GM15510 (cell line): Measurements from ENCODE around the gene PRR5.

ENCODE experiments used
- POLR2A ChIP-seq: IDR thresholded peaks from 3 replicates; pipeline ENCODE4 v1.6.1; 2011; ENCODE audit warnings: borderline replicate concordance; ENCODE audit not compliant: insufficient read length; ENCODE audit errors: extremely low read depth

PRR5 gene

DNA sequence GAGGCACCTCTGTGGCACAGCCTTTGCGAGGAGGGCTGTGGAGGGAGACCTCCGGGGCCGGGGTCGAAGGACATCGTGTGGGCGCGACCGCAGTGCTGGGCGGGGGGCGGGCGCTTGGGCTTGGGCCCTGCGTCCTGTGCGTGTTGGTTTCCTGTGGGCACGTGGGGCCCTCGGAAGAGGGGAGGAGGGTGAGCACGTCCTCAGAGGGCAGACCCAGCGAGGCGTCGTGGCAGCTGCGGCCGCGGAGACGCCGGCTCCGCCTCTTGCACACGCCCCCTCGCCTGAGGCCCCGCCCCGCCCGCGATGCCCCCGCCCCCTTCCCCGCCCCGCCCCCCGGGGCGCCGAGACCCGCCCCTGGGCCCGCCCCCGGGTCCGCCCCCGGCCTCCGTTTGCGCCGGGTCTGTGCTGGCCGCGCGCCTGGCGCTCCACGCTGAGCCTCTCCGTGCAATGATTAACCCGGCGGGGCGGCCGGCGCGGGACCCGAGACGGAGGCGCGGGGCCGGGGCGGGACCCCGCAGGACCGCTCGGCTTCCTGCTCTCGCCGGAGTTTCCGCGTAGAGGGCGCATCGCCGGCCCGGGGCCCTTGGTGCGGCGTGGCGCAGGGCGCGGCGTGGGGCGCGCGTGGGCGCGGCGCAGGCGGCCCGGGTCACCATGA is at the start of gene PRR5:
Gene PRR5, plus strand, starts transcription at position 381 of the 655 bp plus-strand sequence. Its CDS starts 271 bp downstream, at position 652.
- peak; percentile 32 for TF ChIP-seq POLR2A

GRCh38 chr22:44658311-44658953 is 43.6 kb upstream of the PRR5 start:
- TF ChIP-seq POLR2A = no peak

- no peak for TF ChIP-seq POLR2A
Measured at GRCh38 chr22:44659140-44659539, 42.9 kb upstream of the PRR5 start.

DNA sequence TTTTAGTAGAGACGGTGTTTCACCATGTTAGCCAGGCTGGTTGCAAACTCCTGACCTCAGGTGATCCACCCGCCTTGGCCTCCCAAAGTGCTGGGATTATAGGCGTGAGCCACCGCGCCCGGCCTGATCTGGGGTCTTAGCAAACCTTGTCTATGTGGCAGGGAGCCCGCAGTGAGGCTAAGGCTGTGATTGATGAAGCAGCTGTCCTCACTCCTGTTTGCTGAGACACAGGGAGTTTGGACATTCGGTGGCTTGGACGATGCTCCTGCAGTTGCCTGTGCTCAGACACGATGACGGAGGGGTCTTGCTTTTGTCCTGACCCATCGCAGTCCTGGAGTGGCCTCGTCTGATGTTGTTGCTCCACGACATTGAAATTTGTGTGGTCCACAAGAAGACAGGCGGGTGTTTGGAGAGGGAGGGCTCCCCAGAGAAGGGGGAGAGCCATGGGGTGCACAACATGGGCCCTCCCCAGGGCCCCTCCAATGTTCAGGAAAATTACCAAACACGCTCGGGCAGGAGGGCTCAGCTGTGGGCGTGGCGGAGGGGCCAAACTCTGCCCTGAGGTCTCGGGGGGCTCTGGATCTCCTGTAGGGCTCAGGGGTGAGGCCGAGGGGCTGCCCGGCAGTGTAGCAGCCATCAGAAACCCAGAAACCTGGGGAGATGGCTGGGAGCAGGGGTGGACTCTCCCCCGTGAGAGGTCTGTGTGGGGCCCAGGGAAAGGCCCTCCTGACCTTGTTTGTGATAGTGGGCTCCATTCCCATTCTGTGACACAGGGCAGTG is 41.8 kb upstream of the PRR5 start:
- no peak for TF ChIP-seq POLR2A

DNA sequence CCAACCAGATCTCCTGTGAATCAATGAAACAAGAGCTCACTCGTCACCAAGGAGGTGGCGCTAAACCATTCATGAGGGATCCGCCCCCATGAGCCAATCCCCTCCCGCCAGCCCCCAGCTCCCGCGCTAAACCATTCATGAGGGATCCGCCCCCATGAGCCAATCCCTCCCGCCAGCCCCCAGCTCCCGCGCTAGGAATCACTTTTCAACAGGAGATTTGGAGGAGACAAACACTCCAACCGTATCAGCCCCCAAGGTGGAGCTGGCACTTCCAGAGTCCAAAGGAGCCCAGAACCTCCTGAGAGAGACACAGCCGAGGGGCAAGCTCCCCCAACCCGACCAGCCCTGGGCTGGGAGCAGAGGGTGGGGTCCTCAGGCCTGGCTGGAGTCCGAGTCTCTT is 40.9 kb upstream of the PRR5 start:
- TF ChIP-seq POLR2A = no peak

DNA sequence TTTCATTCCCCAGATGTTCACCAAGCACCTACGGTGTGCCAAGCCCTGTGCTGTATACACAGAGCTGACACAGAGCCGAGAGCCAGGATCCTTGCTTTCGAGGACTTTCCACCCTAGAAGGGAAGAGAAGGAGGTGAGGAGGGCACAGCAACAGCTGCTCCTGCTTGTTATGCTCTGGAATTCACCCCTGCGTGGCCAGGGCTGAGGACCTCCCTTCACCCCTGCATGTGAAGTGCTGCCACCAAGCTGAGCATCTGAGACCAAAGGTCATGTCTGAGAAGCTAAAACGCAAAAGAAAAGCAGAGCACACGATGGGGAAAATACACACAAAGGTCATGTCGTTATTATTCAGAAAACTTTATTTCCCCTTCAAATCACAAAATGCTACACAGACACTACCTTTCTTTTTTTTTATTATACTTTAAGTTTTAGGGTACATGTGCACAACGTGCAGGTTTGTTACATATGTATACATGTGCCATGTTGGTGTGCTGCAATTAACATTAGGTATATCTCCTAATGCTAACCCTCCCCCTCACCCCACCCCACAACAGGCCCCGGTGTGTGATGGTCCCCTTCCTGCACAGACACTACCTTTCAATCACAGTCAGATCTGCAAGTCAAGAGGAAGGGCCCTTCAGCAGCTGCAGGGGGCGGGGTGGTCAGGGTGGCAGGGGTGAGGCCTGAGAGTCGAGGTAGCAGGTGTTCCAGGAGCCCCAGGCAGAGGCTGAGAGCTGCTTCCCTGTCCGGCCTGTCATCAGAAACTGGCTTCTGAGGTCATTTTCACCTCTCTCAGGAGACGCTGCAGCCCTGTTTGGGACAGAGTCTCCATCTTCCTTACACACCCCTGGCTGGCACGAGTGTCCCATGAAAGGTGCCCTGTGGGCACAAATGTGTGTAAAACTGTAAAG is 40.1 kb upstream of the PRR5 start:
- no peak for TF ChIP-seq POLR2A

- TF ChIP-seq POLR2A = no peak
Measured at GRCh38 chr22:44663256-44663999, 38.6 kb upstream of the PRR5 start.

- no peak for TF ChIP-seq POLR2A
Measured at GRCh38 chr22:44664149-44664548, 37.9 kb upstream of the PRR5 start.

GRCh38 chr22:44665115-44665514 is 36.9 kb upstream of the PRR5 start:
- no peak for TF ChIP-seq POLR2A

- no peak for TF ChIP-seq POLR2A
Measured at GRCh38 chr22:44666207-44666585, 35.8 kb upstream of the PRR5 start.

DNA sequence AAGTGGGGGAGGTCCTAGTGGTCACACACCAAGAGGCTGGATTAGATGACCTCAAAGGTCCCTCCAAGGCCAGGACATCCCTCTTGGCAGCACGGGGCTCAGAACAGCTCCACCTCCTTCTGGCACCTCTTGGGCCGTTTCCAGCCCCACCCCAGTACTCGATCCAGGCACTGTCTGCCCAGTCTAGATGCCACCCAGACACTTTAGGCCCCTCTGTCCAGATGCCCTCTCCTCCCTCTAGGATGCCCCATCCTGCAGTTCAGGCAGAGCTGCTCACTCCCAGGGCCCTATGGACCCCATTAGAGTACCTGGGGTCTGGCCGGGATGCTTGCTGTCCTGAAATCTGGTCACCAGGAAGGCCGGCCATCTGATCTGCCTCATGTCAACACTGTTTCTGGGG is 34.7 kb upstream of the PRR5 start:
- TF ChIP-seq POLR2A = no peak

- no peak for TF ChIP-seq POLR2A
Measured at GRCh38 chr22:44667829-44668189, 34.2 kb upstream of the PRR5 start.

DNA sequence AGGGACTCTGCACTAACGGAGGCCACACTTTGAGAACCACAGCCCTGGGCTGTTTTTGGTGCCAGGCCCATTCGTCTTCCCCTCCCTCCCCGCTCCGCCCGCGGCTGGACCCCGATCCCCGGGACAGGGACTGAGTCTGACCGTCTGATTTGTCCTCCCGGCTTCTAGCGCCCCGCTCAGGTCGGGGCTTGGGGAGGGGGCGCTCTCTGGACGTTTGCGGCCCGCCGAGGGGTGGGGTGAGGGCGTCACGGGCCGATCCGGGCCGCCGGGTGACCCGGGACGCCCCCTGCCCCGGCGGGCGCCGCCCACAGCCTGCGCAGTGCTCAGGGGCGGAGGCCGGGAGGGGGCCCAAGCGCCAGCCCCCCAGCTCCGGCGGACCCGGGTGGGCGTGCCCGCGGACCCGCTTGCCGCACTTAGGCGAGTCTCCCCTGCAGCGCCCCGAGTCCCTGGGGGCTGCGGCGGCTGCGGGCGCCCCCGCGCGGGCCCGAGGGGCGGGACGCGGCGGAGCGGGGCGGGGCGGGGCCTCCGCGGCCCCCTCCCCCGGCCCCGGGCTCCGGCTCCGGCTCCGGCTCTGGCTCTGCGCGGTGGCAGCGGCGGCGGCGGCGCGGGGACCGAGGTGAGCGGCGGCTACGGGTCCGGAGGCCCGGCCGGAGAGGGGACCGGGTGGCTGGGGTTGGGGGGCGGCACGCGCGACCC is 33.7 kb upstream of the PRR5 start:
- TF ChIP-seq POLR2A = no peak

DNA sequence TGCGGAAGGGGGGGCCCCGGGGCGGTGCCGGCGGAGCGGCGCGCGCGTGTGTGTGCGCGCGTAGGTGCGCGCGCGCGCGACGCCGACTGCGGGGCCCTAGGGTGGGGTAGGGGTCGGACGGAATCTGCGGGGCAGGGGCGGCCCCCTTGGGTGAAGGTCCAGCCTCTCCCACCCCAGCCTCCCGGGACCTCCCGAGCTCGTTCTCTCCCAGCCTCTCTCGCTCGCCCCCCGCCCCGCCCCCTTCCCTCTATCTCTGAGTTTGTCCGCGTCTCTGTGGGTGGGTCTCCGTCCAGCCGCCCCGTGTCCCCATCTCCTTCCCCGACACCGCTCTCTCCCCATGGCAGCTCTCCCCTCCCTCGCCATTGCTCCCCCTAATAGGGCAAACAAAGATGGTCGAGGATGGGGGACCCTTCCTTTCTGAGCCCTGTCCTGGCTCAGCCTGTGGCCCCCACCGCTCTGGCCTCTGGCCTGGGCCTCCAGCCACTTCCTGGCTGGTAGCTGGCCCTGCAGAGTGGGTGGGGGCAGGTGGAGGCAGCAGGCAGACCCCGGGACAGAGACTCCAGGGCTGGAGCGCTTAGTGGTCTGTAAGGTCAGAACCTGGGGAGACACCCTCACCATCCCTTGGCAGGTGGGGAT is 33.0 kb upstream of the PRR5 start:
- no peak for TF ChIP-seq POLR2A

- TF ChIP-seq POLR2A = no peak
Measured at GRCh38 chr22:44669561-44669976, 32.4 kb upstream of the PRR5 start.
